HG03135 (cell line): ENCODE data around the gene DAB2IP.

Experiments used
- ATAC-seq: cut with Tn5 transposase; IDR thresholded peaks from one replicate; pipeline ENCODE4 v1.9.1; 2021; ENCODE audit warnings: mild to moderate bottlenecking, moderate library complexity; ENCODE audit not compliant: unreplicated experiment

Gene DAB2IP

DNA sequence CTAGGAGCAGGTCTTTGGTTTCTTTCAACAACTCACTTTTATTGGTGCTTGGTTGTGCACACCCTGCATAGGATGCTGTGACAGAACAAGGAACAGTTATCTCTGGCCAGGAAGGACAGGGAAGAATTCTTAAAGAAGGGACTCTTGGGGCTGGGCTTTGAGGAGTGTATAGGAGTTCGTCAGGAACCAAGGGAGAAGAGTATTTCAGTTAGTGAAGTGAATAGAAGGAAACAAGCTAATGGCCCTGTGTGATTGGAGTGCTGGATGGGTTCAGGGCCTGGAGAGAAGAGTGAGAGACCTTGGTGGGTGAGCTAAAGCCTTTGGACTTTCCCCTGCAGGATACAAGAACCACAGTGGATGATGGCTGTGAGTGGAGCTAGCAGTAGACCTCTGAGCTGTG lies 32.2 kb downstream of the DAB2IP start:
- ATAC-seq, result no peak

DNA sequence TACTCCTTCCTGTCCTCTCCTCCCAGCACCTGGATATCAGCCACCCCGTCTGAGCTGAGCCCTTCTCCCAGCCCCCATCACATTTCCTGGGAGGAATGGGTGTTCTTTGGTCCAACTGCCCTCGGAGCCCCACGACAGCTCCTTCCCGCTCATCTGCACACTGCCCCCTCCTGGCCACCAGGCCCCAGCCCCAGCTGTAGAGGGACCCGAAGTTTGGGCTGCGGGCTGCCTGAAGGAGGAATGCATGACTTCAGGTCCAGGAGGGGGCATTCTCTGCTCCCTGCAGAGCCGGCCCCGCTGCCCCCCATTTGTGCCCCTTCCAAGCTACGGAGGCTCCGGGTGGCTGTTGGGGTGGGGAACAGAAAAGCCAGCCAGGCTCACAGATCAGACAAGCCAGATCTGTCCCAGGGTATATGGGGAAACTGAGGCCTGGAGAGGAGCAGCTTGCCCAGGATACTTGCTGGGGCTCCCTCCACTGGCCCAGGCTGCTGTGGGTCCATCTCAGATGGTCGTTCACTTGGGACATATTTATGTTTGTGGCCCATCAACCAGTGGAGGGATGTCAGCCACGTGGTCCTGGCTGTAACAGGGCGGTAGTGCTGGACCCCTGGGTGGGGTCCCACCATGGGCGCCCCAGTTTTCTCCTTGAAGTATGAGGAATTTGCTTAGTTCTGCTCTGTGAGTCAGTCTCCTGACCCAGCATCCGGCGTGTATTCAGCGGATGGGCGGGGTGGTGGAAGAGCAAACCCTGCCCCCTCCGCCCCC lies 33.1 kb downstream of the DAB2IP start:
- no peak for ATAC-seq

DNA sequence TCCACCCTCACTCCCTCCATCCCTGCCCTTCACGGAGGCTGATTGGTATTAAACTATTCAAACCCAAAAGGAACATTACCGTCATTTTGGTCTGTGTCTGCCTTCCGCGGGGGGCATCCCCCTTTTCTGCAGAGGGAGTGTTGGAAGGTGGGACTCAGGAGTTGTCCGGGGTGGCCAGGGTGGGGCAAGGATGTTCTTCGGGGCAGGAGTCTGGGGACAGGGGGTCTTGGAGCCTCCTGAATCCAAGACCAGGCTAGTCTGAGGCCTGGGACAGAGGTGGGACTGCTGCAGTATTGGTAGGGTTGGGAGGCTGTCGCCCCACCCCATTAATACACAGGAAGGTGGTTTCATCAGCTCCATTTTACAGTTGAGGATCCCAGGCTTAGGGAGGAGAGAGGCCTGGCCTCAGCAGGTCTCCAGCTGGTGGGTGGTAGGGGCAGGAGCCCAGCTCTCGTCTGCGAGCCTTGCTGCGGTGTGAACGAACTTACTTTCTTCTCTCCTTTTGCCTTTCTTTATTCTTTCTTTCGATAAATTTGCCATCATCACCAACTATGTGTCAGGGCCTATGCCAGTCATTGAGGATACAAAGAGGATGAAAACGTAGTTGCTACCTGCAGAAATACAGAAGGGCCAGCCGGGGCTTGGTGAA lies 33.8 kb downstream of the DAB2IP start:
- ATAC-seq, result no peak

DNA sequence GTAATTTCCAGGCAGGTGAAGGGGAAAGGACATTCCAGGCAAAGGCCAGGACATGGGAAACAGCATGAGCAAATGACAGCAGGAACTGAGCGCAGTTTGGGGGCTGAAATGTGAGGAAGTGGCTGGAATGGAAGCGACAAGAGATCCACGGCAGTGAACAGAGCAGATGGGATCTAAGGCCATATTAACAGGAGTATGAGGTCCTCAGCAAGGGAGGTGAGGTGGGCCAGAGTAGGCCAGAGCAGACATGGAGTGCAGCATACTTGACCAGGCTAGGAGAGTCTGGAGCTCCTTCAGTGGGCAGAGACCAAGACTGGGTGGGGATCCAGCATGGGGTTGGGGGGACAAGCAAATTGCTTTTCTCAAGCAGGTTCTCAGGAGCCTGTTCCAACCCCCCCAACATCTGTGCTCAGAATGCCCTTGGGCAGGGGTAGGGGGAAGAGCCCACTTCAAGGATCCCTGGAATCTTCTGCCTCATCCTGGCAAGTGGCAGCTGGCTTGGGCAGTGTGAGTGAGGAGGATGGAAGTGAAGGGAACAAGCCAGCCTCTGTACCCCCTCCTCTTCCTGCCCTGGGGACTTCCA lies 34.5 kb downstream of the DAB2IP start:
- ATAC-seq, result no peak

DNA sequence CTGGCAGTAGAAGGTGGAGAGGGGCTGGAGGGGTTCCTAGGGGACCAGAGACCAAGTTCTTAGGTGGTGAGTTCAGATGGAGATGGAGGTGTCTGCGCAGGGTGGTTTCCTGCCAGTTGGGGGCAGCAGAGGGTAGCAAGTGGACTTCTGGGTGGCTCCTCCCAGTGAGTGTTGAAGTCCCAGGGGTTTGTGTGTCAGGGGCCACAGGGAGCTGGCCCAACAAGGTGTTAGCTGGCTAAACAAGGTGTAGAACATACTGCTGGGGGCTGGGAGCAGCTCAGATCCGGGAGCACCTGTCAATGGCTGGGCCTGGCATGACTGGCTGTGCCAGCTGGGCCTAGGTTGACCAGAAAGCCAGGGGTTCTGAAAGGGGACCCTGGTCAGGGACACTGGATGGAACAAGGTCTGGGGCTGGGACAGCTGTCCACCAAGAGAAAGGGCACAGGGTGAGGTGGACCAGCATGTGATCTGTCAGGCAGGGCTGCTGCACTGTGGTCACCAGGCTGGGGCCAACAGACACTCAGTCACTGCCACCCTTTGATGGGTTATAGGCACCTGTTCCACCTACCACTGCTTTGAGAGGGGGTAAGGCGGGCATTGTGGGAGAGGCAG lies 35.6 kb downstream of the DAB2IP start:
- no peak for ATAC-seq

DNA sequence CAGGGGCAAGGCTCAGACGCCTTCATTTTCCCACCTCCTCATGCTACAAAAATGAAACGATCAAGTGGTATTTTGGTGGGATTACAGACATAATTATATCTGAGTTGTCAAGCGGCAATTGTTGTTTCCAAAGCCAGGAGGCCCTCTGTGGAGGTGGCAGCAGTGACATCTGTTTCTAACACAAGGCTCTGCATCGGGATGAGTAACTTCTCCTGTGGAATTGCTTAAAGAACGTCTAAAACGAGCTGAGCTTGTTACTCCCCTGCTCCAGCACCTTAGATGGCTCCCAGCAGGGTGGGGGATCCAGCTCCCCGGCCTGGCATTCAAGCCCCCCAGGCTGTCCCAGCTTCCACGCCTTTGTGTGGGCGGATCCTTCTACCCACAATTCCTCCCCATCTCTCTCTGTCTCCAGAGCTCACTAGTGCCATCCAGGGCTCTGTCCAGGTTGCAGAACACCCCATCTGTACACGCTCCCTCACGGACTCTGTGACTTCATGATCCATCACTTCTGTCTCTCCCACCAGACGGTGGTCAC lies 36.8 kb downstream of the DAB2IP start:
- ATAC-seq, result no peak

DNA sequence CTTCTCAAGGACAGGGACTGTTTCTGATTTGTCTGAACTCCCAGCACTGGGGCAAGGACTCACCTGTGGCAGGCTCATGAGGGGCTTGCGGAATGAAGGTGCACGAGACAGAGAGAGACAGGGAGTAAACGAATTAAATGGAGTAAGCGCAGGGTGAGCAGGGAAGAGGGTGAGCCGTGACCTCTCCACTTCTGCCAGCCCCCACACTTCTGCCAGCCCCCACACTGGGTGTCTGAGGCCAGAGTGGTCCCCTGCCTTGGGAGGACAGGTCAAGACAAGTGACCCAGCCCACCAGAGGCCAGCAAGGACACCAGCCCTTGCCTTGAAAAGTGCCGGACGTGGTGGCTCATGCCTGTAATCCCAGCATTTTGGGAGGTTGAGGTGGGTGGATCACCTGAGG lies 37.2 kb downstream of the DAB2IP start:
- ATAC-seq, result no peak

DNA sequence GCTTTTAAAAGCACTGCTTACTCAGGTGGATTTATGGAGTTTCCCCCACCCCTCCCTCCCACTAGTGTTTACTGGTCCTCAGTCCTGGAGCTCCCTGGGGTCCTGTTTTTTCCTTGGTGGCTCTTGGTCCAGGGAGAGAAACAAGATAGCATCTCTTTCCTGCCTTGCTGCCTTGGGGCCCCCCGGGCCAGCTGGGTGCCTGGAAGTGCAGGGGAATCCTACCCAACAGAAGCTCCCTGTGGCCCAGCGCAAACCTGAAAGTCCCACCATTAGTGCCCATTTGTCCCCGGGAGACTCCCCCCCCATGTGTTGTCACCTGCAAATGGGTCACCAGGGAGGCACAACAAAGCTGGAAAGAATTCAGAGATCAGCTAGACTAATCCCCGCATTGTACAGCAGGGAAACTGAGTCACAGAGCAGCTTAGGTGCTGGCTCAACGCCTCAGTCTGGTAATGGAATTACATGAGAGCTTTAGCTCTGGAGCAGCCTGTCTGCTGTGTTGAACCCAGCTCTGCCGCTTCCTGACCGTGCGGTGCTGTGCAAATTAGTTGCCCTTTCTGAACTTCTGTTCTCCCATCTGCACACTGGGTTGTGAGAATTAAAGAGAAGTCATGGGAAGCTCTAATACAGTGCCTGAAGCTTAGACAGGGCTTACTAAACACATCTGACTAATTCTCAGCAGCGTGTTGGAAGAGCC lies 38.2 kb downstream of the DAB2IP start:
- no peak for ATAC-seq

DNA sequence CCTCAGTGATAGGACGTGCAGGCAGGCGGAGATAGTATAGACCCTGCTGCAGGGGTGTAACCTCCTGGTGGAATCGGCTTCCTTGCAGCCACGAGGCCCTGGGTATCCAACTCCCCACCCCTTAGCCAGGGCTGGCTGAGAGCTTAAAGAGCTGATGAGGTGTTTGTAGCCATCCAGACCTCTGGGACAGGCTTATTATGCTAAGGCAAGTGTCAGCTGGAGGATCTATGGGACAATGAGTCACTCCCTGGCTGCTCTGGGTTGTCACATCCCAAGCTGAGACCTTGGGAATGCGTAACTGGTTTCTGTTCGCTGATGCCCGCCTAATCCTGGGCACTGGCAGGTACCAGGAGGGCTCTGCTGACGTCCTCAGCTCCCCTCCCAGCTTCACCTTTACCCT lies 38.9 kb downstream of the DAB2IP start:
- no peak for ATAC-seq

DNA sequence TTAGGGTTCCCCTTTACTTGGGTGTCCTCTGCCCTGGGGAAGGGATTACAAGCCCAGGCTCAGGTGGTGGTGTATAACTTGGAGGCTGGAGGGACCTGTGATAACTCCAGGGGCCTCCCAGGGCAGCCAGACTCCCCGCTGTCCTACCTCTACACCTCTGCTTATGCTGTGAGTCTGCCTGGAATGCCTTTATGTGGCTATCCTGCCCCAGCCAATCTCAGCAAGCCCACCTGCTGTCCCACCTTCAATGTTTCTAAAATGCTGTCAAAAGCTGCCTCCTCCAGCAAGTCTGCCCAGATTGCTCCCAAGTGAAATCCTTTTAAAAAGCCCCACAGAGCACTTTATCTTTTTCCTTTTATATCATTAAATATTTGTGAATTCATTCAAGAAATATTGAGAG lies 39.3 kb downstream of the DAB2IP start:
- ATAC-seq, result no peak

DNA sequence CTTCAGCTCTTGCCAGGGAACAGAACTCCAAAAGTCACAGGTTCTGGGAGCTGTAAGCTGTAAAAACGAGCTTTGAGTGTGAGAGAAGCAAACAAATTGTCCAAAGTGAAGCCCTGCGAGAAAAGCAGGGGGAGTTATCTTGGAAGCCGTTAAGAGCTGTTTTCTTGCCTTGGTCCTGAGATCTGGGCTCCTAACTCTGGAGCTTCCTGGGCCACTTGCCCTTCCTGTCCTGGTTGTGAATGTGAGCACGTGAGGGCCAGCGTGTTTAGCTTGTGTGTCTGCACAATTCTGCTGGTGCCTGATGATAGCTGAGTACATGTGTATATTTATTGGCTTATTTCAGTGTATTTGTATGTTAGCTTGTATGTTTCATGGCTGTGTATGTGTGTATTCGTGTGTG lies 40.5 kb downstream of the DAB2IP start:
- ATAC-seq, result no peak

DNA sequence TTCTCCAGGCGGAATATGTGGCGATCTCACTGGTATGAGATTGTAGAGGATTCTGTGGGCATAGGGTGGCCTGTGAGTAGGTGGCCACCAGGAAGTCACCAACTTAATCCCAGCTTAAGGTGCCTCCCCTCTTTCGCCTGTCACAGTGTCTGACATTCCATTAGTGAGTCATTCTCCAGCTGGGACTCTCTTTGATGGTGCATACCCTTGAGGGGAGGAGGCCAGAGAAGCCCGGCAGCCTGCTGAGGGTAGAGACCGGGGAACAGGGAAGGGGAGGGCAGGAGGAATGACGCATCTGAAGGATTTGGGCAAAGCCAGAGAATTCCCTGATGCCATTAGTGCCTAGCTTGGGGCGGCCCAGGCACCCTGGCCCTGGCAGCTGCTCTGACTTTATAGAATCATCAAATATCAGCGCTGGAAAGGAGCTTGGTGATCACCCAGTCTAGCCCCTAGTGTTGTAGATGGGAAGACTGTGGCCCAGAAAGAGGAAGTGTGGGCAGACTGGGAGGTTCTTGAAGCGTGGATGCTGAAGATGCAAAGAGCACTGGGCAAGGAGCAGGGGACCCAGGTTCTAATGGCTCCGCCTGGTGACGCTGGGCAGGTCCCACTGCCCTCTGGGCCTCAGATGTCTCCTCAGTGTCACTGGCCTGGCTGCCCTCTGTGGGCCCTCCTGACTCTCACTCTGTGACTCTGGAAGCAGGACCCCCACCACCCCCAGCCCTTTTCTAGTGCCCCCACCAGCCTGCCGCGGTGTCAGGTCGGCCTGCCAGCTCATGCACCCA lies 41.4 kb downstream of the DAB2IP start:
- ATAC-seq, result no peak

DNA sequence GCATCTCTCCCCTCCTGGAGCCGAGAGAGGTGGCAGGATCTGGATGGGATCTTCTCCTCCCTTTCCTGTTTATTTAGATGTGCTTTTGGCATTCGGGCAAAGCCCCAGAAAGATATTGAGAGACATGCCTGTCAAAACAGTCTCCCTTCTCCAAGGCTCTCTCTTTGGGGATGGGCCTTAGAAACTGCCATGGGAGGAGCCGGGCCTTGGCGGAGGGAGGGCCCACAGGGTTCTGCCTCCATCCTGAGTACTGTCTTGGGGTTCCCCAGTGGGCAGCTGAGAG lies 41.9 kb downstream of the DAB2IP start:
- ATAC-seq, result no peak

DNA sequence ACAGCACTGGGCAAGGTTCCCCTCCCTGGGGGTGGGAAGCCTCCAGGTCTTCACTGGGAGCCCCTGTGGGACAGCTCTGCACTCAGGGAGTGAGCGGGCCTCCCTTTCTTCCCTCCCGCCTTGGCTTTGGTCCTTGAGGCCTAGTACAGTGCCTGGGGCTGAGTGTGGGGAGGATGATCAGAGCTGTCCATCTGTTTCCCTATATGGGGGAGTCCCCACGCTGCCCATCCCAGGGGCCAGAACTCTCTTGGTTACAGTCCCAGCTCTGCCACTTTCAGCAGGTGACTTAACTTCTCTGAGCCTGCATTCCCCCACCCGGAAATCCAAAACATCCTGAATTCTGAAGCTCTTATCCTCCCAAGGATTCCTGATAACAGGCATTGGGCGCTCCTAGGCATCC lies 42.6 kb downstream of the DAB2IP start:
- ATAC-seq, result no peak

DNA sequence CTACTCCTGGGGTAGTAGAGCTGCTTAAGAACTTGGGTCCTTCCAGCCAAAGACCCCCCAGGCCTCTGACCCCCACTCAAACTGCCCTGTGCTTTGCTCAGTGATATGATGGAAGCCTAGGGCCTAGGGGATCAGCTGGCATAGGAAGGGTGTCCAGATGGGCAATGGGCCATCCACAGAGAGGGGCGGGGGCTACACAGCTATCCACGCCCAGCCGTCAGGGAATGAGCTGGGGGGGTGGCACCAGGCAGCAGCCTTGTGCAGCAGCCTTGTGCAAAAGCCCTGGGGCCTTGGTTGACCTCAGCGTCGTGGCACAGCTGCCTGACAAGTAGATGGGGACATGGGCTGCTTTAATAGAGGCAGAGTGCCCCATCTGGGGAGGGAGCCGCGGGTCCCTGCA lies 43.2 kb downstream of the DAB2IP start:
- no peak for ATAC-seq

DNA sequence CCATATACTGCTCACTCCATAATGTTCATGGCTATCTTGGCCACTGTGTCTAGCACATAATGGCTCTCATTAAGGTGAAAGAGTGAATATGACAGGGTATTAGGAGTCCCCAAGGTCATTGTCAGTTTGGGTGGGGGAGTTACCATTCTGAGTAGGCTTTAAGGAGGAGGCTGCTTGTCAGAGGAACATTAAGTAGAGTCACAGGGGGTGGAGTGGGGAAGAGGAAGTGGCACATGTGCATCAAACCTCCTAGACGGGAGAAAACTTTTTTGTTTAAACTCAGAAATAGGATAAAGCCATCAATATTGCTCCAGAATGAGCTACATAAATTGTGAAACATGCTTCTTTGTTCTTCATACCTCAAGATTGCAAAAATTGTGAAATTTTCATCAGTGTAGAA lies 45.5 kb downstream of the DAB2IP start:
- no peak for ATAC-seq

DNA sequence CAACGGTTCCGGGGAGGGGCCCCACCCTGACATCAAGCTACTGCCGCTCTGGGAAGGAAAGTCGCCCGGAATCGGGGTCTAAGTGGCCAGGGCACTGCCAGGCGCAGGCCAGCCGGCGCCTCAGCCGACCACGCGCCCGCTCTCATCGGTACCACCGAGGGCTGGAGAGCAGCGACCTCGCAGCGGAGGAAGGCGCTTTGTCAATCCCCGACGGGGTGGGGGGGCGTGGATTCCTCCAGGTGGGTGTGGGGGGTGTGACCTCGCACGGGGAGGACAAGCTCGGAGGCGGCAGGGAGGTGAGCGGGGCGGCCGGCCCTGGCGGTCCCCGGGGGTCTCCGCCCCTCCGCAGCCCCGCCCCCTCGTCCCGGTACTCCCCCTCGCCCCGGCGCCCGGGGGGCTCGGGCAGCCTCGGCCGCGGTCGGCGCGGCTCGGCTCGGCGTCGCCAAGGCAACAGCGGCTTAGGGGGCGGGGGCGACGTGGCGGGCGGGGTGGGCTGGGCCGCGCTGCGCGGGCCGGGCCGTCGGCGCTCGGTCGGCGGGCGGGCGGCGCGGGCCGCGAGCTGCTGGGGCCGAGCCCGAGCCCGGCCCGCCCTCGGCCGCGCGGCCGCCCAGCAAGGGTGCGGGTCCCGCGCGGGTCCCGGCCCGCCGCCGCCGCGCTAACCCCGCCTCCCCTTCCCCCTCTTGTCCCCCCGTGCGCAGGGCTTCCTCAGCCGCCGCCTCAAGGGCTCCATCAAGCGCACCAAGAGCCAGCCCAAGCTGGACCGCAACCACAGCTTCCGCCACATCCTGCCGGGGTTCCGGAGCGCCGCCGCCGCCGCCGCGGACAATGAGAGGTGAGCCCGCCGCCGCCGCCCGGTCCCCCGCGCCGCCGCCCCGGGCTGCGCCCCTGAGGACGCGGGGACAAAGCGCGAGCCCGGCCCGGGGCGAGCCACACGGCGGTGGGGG lies 47.5 kb downstream of the DAB2IP start:
- ATAC-seq, result peak; percentile 57

DNA sequence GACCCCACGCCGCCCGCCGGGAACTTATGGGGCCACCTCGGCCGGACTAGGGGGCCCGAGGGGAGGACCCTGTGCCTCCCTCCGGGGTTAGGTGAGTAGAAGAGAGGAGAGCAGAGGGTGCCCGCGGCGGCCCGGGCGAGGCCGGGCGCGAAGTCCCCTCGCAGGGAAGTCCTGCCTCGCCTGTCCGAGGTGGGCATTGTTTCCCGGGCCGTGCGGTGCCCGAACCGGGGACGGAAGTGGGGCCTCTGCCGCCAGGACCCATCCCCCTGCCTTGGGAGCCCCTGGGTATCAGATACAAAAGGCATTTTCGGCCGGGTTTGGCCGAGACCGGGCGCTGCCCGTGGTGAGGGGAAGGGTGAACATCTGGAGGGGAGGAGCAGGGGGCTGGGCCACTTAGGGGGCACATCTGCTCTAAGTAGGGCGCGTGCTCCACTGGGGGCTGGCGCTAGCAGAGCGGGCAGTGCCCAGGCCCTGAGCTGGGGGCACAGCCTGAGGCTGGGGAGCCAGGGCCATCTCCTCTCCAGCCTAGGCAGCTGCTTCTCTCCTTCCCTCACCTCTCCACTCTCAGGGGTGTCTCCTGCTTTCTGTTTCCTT lies 48.2 kb downstream of the DAB2IP start:
- ATAC-seq, result peak; percentile 24
